GM19099 (cell line): ENCODE data around the gene TSHZ2.

ENCODE experiments used
- POLR2A ChIP-seq: IDR thresholded peaks from 3 replicates; pipeline ENCODE4 v1.6.1; 2011; ENCODE audit warnings: low read depth; ENCODE audit not compliant: insufficient read length; ENCODE audit errors: extremely low read depth

TSHZ2 gene

GRCh38 chr20:53524589-53525312 is 552.6 kb downstream of the TSHZ2 start:
- no peak for TF ChIP-seq POLR2A

GRCh38 chr20:53527196-53527595 is 555.0 kb downstream of the TSHZ2 start:
- TF ChIP-seq POLR2A: no peak

GRCh38 chr20:53529658-53530057 is 557.5 kb downstream of the TSHZ2 start:
- TF ChIP-seq POLR2A: no peak

- TF ChIP-seq POLR2A: no peak
These were observed 558.3 kb downstream of the TSHZ2 start for GRCh38 chr20:53530440-53530839.

GRCh38 chr20:53533500-53533899 is 561.3 kb downstream of the TSHZ2 start:
- no peak for TF ChIP-seq POLR2A

GRCh38 chr20:53534037-53534436 is 561.9 kb downstream of the TSHZ2 start:
- no peak for TF ChIP-seq POLR2A

GRCh38 chr20:53535878-53536277 is 563.7 kb downstream of the TSHZ2 start:
- no peak for TF ChIP-seq POLR2A

GRCh38 chr20:53539516-53539915 is 567.4 kb downstream of the TSHZ2 start:
- no peak for TF ChIP-seq POLR2A
